Measurements from ENCODE around the gene SPATA9.

Gene SPATA9

DNA sequence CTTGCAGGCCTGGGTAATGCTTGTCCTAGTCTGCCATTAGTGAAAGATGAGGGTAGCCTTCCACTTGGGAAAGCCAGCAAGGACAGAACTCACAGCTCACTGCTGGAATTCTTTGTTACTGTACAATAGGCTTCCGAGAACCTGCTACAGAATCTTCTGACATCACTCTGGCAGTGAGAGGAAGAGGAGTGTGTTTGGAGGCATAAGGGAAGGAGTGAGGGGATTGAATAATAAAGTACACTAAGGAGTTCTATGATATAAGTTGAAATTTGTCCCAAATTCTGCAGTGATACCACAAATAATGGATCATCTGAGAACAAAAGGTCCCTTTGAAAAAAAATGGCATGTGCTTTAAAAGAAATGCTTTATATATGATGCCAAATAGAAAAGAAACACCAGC, at the start of gene SPATA9:
Gene SPATA9 (minus strand): TSS at position 101 of the 400 bp plus-strand sequence. CDS start 137 bp downstream, outside the sequence.
- DNase-seq, result no peak

DNA sequence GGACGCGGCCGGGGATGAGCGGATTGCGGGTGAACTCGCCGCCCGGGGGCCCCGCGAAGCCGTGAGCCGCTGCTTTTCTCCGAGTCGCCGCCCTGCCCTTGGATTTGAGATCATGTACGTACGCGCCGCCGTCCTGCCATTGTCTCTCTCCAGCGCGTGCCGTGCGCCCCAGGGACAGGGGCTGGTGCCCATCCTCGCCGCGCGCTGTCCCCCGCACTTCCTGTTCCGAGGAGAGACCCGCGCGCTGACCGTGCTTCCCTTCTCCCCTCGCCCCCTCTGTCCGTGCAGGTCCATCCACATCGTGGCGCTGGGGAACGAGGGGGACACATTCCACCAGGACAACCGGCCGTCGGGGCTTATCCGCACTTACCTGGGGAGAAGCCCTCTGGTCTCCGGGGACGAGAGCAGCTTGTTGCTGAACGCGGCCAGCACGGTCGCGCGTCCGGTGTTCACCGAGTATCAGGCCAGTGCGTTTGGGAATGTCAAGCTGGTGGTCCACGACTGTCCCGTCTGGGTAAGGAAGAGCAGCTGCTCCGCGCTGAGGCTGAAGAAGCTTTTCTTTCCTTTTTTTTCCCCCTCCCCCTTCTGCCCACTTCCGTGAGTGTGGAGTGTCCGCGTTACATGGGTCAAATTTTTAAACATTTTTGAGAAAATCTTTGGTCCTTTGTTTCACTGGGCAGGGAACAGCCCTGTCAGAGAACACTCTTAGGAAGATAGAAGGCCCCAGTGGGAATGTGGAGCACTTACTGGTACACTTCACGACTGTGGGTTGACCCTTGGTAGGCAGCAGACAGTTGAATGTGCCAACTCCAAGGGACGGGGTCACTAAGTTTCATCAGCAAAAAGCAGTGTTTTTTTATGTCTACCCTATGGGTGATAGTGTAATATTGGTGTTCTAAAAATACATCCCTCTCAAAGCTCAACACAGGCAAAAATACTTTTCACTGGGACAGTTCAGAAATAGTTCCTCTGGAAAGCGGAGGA, 49.1 kb upstream of the SPATA9 start:
- DNase-seq, result peak; percentile 70

GRCh38 chr5:95730730-95731570, 48.2 kb upstream of the SPATA9 start, which contains the start of gene RHOBTB3:
Gene RHOBTB3 (plus strand): TSS chr5:95731336. CDS start chr5:95731683, 347 bp downstream.
- DNase-seq, result peak; percentile 98

GRCh38 chr5:95730011-95730700, 47.4 kb upstream of the SPATA9 start:
- DNase-seq, result no peak

DNA sequence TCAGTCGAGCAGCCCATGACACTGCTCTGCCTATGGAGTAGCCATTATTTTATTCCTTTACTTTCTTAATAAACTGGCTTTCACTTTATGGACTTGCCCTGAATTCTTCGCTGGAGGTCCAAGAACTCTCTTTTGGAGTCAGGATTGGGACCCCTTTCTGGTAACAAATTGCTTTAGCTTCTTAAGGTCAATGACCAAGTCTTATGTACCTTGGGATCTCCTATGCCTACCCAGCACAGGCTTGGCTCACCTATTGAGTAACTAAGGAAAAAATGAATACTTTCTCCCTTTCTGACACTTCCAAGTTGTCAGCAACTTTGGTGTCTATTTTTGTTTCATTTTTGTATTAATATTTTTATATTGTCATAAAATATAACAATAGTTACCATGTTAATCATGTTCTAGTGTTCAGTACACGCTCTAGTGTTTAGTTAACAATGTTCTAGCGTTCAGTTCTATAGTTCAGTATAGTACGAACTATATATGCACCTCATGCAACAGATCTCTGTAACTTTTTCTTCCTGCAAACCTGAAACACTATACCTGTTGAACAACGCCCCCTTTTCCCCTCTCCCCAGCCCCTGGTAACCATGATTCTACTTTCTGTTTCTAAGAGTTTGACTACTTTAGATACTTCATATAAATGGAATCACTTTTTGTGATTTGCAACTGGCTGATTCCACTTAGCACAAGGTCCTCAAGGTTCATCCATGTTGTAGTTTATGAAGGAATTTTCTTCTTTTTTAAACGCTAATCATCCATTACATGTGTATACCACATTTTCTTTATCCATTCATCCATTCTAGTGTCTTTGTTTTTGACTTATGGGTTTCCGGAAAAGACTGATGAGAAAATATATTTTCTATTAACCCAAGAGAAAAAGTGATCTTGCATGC, 46.6 kb upstream of the SPATA9 start:
- DNase-seq, result no peak

GRCh38 chr5:95728494-95729114, 45.8 kb upstream of the SPATA9 start:
- no peak for DNase-seq

DNA sequence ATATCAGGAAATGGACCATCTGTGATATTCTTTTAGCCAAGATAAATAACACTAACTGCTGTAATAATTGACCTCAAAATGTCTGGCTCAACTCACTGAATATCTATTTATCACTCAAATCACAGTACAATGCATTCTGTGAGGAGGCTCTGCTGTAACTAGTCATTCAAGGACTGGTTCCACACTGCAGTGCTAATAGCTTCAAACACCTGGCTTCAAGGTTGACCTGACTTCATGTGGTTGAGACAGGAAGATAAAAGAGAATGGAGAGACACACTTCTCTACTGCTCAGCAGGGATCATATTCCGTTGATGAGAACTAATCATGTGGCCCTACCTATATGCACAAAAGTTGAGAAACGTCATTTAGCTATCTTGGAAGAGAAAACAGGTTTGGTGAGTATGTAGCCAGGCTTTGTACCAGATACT, 45.0 kb upstream of the SPATA9 start:
- no peak for DNase-seq

DNA sequence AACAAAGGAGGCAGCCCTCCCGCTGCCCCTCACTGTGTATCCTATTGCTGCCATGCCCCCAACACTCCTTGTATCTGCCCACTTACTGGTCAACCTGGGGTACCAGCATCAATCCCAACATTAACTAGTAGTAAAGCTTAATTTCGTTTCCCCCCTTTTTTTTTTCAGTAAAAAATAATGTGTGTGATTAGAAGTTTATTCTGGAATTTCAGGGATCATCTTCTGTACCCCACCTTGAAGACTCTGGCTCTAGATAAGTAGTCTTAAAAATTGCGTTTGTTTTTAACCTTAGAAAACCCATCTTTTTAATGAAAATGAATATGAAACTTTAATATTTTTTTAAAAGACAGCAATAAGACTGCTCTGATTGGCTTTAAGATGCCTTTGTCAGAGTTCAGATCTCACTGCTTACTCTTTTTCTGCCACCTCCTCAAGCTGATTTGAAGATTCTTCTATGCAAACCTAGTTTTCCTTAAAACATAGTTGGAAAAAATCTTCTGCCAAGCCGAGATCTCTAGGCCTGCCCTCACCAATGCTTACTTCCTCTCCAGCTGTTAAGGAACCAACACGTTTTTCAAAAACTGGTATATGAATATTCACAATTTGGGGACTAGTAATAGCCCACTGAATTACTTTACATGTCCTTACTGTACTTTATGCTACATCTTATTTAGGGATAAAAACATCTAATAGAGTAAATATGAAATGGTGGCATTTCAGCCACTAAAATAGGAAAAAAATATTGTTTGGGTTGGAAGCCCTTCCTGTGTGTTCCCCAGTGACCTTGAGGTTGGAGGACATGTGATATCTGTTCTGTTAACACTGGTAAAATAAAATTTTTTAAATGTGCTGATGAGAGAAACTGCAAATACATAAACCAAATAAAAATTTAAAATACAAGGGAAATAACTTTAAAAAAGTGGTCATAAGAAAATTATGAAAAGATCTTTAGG, 44.3 kb upstream of the SPATA9 start:
- DNase-seq, result no peak

- DNase-seq, result no peak
These were observed 43.4 kb upstream of the SPATA9 start for GRCh38 chr5:95725937-95726810.

DNA sequence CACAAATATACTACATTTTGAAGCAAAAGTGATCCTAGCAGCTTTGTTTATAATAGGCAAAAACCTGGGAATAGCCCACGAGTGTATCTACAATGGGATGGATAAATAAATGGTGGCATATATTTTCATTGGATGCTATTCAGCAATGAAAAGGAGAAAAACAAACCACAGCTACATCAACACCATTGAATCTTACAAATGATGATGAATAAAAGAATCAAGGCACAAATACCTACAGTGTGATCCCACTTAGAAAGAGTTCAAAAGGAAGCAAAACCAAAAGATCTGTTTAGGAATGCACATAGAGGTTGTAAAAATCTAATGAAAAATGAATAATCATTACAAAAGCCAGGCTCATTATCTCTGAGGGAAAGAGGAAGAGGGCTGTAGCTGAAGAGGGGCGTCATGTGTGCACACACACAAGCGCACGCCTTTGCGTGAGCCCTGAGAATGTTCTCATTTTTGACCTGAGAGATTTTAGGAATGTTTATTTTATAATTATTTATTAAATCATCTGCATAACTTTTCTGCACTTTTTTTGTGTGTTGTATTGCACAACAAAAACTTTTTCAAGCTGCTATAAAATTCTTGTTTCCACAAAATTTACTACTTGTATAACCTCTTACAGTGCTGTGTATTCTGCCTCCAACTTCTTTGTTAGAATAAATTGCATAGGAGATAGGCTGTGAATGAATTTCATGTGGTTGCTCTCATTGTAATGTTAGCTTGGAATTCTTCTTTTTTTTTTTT, 42.5 kb upstream of the SPATA9 start:
- no peak for DNase-seq

- DNase-seq, result no peak
These were observed 41.0 kb upstream of the SPATA9 start for GRCh38 chr5:95723632-95724369.

GRCh38 chr5:95721582-95722295, 38.9 kb upstream of the SPATA9 start:
- no peak for DNase-seq

DNA sequence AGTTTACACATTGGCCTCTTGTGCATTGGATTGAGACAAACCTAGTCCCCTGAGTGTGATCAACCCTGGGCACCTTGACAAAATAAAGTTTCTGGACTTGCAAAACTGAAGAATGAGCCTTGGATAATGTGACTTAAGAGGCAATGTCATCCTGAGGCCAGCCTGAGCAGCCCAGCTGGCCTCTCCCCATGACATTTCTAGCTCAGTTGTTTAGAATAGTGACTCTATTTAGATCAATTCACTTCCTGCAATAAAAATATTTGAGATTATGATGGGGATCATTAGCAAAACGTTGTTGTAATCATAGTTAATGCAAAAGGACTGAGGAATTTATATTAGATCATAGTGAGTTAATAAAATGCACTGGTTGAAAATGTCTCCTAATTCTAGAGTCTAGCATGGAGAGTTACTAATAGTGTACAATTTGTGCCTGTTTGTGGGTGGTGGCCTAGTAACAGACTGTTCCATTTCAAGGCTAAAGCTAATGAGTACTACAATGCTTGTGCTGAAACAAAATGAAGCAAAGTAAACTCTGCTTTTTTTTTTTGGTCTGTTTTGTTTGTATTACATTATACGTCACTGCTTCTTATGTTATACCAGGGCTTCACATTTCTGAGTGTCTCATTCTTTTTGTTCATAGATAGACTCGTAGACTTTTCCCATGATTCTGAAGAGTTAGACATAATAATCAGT, 37.4 kb upstream of the SPATA9 start:
- no peak for DNase-seq

DNA sequence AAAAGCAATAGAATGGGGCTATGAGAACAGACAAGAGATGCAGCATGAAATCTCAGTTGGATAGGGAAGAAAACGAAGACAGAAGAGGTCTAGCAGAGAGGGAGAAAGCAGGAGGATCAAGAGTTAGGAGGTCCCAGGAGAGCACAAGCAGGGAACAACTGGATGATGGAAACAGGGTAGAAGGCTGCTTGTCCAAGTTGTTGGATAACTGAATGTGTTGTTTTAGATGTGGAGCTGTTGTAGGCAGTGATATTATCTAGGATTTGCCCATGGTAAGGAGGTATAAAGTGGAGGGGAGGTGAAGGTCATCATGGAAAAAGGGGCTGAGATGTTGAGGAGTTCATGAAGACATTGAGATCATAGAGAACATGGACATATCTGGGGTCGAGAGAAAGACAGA, 35.9 kb upstream of the SPATA9 start:
- no peak for DNase-seq

GRCh38 chr5:95718203-95718602, 35.4 kb upstream of the SPATA9 start:
- no peak for DNase-seq

DNA sequence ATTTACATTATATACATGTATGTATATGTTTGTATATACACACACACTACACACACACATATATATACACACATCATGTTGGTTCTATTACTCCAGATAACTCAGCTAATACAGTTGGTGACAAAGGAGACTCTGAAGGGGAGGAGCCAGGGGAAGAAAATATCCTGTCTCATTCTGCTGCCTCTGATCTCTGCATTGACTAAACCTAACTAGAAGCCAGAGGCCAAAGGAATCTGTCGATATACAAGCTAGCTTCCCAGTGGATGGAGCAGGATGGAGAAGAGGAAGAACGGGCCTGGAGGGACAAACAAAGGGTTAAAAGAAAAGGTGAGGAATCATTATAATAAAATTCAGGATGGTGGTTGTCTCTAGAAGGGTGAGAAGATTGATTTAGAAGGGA, 34.6 kb upstream of the SPATA9 start:
- DNase-seq, result no peak
